ENCODE data around the gene ACSL6.

The ACSL6 gene, protein sequence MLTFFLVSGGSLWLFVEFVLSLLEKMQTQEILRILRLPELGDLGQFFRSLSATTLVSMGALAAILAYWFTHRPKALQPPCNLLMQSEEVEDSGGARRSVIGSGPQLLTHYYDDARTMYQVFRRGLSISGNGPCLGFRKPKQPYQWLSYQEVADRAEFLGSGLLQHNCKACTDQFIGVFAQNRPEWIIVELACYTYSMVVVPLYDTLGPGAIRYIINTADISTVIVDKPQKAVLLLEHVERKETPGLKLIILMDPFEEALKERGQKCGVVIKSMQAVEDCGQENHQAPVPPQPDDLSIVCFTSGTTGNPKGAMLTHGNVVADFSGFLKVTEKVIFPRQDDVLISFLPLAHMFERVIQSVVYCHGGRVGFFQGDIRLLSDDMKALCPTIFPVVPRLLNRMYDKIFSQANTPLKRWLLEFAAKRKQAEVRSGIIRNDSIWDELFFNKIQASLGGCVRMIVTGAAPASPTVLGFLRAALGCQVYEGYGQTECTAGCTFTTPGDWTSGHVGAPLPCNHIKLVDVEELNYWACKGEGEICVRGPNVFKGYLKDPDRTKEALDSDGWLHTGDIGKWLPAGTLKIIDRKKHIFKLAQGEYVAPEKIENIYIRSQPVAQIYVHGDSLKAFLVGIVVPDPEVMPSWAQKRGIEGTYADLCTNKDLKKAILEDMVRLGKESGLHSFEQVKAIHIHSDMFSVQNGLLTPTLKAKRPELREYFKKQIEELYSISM

DNA sequence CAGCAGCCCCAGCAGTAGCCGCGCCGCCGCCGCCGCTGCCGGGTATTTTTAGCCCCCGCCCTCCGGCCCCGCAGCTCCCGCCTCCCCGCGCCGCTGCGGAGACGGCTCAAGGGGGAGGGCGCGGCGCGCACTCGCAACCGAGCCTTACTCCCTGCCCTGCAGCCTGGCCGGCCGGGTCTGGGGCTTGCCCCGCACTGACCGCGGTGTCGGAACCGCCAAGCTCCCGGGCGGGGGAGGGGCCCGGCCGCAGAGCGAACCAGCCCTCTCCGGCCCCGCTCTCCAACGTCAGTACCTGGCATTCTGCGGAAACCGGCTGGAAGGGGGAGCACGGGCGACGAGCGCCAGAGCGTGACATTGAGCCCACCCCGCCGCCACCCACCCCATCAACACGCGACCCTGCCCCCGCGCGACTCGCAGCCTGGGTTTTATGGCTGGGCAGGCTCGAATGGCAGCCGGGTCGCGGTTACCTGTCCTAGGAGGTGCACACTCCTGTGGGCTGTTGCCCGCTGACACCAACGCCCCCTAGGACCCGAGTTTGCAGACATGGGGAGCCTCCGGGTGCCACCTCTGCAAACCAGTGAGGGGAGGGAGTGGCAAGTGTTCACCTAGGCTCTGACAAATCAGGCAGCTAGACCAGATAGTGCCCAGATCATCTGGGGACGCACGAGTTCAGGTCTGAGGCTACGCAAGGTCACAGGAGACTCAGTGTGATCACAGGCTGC, at the start of gene ACSL6:
TSS of gene ACSL6 (minus strand) at position 37 of the 722 bp plus-strand sequence. CDS start 105 bp downstream, outside the sequence.
- peak in 1 of 2 donors; percentile 23 for DNase-seq (ENCODE audit: low read depth in 2 of 2)

DNA sequence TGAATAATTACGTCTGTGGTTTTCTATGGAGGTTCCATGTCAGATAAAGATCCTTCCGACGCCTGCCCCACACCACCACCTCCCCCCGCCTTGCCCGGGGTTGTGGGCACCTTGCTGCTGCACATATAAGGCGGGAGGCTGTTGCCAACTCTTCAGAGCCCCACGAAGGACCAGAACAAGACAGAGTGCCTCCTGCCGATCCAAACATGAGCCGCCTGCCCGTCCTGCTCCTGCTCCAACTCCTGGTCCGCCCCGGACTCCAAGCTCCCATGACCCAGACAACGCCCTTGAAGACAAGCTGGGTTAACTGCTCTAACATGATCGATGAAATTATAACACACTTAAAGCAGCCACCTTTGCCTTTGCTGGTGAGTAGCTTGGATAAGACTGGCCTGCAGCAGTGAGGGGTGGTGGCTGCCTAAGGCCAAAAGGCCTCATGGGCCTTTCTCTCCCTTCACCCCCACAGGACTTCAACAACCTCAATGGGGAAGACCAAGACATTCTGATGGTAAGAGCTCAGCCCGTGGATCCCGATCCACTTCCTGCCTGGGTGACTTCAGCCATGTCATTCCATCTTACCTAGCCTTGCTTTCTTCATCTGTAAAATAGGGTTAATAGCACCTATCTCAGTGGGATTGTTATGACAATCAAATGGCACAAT, 49.2 kb upstream of the ACSL6 start, which contains the start of gene IL3:
TSS of gene IL3 (plus strand) at position 155 of the 661 bp plus-strand sequence. CDS start at position 207, 52 bp downstream.
- no peak for DNase-seq (ENCODE audit: low read depth in 2 of 2)

- no peak for DNase-seq (ENCODE audit: low read depth in 2 of 2)
Observed at GRCh38 chr5:132059696-132060500, 48.4 kb upstream of the ACSL6 start.

GRCh38 chr5:132059043-132059695, 47.7 kb upstream of the ACSL6 start:
- DNase-seq (ENCODE audit: low read depth in 2 of 2) = no peak

DNA sequence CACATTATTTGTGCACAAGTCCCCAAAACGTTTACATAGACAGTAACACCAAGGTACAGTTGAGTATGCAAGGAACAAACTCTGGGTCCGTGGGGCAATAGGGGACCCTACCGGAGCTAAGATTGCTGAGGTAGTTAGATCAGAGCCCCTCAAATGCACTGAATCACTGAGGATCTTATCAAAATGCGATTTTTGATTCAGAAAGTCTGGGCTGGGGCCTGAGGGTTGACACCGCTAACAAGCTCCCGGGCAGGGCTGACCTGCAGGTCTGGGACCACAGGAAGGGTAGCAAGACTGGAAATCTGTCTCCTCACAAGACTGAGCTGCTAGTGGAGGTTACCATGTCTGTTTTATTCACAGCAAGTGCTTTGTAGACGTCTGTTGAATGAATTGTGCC, 47.2 kb upstream of the ACSL6 start:
- no peak for DNase-seq (ENCODE audit: low read depth in 2 of 2)

DNA sequence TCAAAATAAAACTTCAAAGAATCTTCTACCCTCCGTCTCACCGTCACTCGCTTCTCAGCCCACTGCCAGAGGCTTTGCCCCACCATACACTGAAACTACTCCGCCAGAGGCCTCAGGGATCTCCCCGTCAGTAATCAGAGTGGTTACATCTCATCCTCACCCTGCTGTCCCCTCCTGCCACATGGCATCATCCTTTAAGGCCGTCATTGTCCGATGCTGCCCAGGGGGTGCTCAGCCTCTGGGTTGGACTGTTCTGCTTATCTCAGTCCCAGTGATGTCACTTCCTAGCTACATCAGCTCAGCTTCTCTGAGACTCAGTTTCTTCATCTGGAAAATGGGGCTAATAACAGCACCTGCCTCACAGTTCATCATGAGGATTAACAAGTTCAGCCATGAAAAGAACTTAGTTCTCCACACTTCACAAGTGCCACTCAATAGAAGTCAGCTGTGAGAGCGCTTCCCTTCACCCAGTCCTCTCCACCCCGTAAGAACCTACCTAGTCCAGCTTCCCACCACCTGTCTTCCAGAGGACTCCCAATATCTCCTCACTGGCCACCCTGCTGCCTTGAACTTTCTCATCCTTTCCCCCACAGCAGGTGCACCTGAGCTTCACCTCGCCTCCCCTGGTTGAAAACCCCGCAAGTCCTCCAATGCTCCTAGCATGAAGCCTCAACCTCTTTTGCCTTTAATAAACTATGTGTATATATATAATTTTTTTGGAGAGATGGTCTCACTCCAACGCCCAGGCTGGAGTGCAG, 46.2 kb upstream of the ACSL6 start:
- DNase-seq (ENCODE audit: low read depth in 2 of 2) = no peak

DNA sequence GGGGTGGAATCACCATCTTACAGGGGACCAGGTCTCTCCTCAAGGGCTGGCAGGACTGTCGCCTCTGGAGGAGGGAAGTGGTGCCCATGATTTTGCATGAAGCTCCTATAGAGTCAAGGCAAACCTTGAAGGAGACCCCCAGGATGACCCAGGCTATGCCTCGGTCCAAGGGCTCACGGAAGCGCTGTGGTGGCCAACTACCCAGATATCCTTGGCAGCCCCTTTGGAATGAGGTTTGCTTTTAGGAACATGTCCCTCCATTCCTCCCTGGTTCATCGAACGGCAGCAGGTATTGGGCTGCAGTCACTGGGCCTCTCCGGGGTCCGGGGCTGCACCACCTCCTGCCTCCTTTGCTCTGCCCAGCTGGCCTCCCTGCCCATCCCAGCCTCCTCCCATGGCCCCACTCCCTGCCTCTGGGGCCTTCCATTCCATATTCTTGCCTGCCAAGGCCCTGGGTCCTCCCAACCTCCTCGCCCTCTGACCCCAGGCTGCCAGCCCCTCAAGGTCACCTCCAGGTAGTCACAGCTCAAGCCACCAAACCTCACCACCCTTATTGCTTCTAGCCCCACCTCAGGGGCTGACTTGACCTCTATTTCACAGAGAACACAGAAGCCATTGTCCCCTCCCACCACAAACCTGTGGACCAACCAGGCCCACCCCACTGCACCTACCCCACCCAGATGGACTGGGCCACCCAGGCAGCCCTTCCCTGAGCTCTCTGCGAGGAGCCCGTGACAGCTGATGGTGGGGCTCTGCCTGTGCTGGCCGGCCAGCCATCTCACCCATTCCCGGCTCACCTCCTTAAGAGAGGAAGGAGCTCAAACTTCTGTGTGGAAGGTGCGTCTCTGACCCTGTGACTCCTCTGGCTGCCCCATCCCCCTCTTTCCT, 45.4 kb upstream of the ACSL6 start:
- no peak for DNase-seq (ENCODE audit: low read depth in 2 of 2)

- DNase-seq (ENCODE audit: low read depth in 2 of 2) = peak; percentile 42 to 59
Observed at GRCh38 chr5:132055808-132056609, 44.6 kb upstream of the ACSL6 start.

GRCh38 chr5:132055441-132055807, 44.0 kb upstream of the ACSL6 start:
- no peak for DNase-seq (ENCODE audit: low read depth in 2 of 2)

GRCh38 chr5:132054697-132055440, 43.4 kb upstream of the ACSL6 start:
- no peak for DNase-seq (ENCODE audit: low read depth in 2 of 2)

GRCh38 chr5:132054031-132054696, 42.7 kb upstream of the ACSL6 start:
- DNase-seq (ENCODE audit: low read depth in 2 of 2) = no peak

GRCh38 chr5:132053483-132053882, 42.0 kb upstream of the ACSL6 start:
- no peak for DNase-seq (ENCODE audit: low read depth in 2 of 2)

GRCh38 chr5:132052520-132052919, 41.1 kb upstream of the ACSL6 start:
- DNase-seq (ENCODE audit: low read depth in 2 of 2) = no peak

DNA sequence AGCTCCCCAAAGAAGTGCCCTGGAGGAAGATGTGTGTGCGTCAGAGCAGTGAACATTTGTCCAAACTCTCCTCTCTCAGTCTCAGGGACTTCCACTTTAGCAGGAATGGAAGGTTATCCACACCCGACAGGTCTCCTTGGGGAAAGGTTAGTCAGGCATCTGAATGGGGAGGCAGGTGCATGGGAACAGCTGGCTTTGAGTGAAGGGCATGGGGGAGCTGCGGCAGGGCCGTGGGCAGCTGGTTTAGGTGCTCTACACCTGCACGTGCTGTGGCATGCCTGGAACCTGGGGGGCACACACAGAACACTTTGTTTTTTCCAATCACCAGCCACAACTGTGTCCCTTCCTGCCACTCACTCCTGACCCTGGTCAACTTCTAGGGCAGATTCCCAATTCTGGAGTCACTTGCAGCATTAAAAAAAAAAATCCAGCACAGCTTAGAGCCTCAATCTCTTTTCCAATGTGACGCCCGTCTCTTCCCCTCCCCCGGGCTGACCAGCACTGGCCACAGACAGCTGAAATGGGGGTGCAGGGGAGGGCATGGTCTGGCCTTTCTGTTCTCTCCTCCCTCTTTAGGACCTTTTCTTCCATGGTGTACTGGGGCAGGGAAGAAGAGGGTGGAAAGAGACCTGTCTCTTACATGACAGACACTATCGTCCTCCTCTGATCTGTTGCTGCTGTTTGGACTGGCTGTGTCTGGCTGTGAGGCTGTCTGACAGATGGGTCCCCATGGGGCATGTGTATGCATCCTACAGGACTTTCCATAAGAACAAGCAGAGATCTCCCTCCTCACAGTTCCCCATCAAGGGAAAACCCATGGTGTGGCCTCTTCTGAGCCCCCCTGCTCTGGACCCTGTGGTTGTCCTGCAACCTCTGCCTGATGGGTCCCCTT, 39.4 kb upstream of the ACSL6 start:
- DNase-seq (ENCODE audit: low read depth in 2 of 2) = no peak

GRCh38 chr5:132050136-132050535, 38.7 kb upstream of the ACSL6 start:
- no peak for DNase-seq (ENCODE audit: low read depth in 2 of 2)
